Measurements from ENCODE around the gene HLA-E. TPM values are rescaled to one million over a fixed set of nuclear protein-coding genes. Genes with fewer than 3 reads are reported as not detected.

HLA-E gene
- total RNA-seq, 1 donor from 2014 or later: 13.4 TPM

DNA sequence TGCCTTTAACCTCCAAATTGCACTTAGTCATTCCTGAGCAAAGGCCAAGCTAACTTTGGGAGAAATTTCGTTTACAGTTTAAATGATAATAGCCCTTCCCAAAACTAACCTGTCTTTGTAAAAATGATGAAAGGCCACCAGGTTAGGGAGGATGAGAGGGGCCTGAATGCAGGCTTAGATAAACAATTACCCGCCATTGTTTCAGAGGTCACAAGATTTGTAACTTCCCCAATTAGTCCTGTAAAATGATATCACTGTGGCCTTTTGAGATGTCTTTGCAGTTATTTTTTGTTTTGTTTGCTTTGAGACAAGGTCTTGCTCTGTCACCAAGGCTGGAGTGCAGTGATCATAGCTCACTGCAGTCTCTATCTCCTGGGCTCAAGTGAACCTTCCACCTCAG lies 40.7 kb downstream of the HLA-E start:
- H3K36me3 Mint-ChIP-seq (ENCODE audit: low read depth): no peaks in the 10 kb centered on the region
- no peak for DNase-seq (ENCODE audit: low read depth, low spot score)
- peaks cover 41% of the 10 kb centered on the region for H3K27me3 Mint-ChIP-seq (ENCODE audit: low read depth)
- no peaks in the 10 kb centered on the region for H3K9me3 Mint-ChIP-seq
- no peak overlapping the region for H3K4me3 Mint-ChIP-seq
- TF ChIP-seq CTCF (conservative IDR thresholded peaks at IDR 0.05): no peak
- no peak overlapping the region for H3K27ac Mint-ChIP-seq (ENCODE audit: unreplicated experiment)
- no peaks in the 10 kb centered on the region for H3K4me1 Mint-ChIP-seq

- peaks cover 22% of the 10 kb centered on the region for H3K27me3 Mint-ChIP-seq (ENCODE audit: low read depth)
- no peaks in the 10 kb centered on the region for H3K36me3 Mint-ChIP-seq (ENCODE audit: low read depth)
- TF ChIP-seq CTCF (conservative IDR thresholded peaks at IDR 0.05): no peak
- no peak overlapping the region for H3K27ac Mint-ChIP-seq (ENCODE audit: unreplicated experiment)
- H3K4me1 Mint-ChIP-seq: no peaks in the 10 kb centered on the region
- H3K4me3 Mint-ChIP-seq: no peak overlapping the region
- H3K9me3 Mint-ChIP-seq: no peaks in the 10 kb centered on the region
- DNase-seq (ENCODE audit: low read depth, low spot score): no peak
These were observed 44.4 kb downstream of the HLA-E start for GRCh38 chr6:30533460-30534294.

- H3K27me3 Mint-ChIP-seq (ENCODE audit: low read depth): peaks cover 18% of the 10 kb centered on the region
- DNase-seq (ENCODE audit: low read depth, low spot score): no peak
- no peaks in the 10 kb centered on the region for H3K9me3 Mint-ChIP-seq
- no peak overlapping the region for H3K27ac Mint-ChIP-seq (ENCODE audit: unreplicated experiment)
- peaks cover 16% of the 10 kb centered on the region for H3K4me1 Mint-ChIP-seq
- H3K4me3 Mint-ChIP-seq: no peak overlapping the region
- H3K36me3 Mint-ChIP-seq (ENCODE audit: low read depth): no peaks in the 10 kb centered on the region
- no peak for TF ChIP-seq CTCF (conservative IDR thresholded peaks at IDR 0.05)
These were observed 48.6 kb downstream of the HLA-E start for GRCh38 chr6:30537931-30538330.

DNA sequence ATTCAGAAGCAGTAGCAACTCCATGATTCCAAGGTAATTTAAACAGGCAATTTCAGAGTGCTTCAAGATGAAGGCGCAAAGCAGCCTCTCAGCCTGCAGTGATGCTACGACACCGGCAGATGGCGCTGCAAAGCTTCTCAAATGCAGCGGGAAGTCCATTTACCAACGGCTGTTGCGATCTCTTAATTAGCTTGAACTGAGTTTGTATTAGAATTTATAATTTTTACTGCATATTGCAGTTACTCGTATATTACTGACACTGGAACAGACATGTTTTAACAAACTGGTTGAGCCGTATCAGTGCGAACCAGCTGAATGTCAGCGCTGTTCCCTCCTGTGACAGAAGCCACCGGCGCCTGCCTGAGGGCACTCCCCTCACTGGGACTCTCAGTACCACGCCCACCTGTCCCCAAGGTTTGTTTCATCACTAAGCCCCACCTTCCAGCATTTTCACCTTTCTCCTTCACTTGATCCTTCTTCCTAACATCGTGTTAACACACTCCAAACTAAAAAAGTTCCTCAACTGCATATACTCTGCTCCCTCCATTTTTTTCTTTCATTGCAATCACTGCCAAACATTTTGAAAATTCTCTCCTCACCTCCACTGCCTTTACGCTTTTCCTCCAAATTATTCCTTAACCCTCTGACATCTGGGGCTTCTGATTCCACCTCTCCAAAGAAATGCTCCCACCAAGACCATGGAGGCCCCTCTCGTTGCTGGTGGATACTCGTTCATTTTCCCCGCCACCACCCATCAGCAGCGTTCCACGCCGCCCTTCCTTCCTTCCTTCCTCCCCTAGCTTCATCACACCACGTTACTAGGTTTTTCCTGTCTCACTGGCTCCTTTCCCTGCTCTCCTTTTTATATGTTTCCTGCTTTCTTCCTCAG lies 52.5 kb downstream of the HLA-E start:
- TF ChIP-seq CTCF (conservative IDR thresholded peaks at IDR 0.05): peak; percentile 100
- no peaks in the 10 kb centered on the region for H3K36me3 Mint-ChIP-seq (ENCODE audit: low read depth)
- H3K4me3 Mint-ChIP-seq: peak overlapping the region; percentile 64
- H3K4me1 Mint-ChIP-seq: peaks cover 22% of the 10 kb centered on the region
- peak; percentile 74 for DNase-seq (ENCODE audit: low read depth, low spot score)
- H3K27ac Mint-ChIP-seq (ENCODE audit: unreplicated experiment): no peak overlapping the region
- H3K9me3 Mint-ChIP-seq: no peaks in the 10 kb centered on the region
- peaks cover 18% of the 10 kb centered on the region for H3K27me3 Mint-ChIP-seq (ENCODE audit: low read depth)

- Mint-ChIP-seq H3K4me3 (no peak overlapping the region), H3K27ac (ENCODE audit: unreplicated experiment) (no peak overlapping the region), H3K27me3 (ENCODE audit: low read depth) (peaks cover 18% of the 10 kb centered on the region), H3K4me1 (peaks cover 22% of the 10 kb centered on the region), H3K36me3 (ENCODE audit: low read depth) (no peaks in the 10 kb centered on the region), H3K9me3 (no peaks in the 10 kb centered on the region)
- no peak for TF ChIP-seq CTCF (conservative IDR thresholded peaks at IDR 0.05)
- DNase-seq (ENCODE audit: low read depth, low spot score): no peak
These were observed 53.1 kb downstream of the HLA-E start for GRCh38 chr6:30542404-30542725.
